MCF 10A (cell line): ENCODE results near the gene CUL3. TPM values are rescaled to one million over a fixed set of nuclear protein-coding genes. Genes with fewer than 3 reads are reported as not detected.
"Not testable (repeated sequence)": the region's sequence is repeated elsewhere in the genome, so short reads cannot be mapped to it uniquely, and the experiment has no call there.

ENCODE experiments used
- BruUV-seq: library from RNA; stranded (reverse); fragments of 400-500 nt; replicated peaks from 2 replicates; lab custom pipeline; 2021; lab: Mats Ljungman, UMichigan
- CTCF ChIA-PET: fragments of 300-600 bp; sonication (Branson Sonifier 250); formaldehyde crosslinking; extraction: SDS; loops from one replicate; lab custom pipeline; 2021; ENCODE audit warnings: antibody characterized with exemption, inconsistent platforms; lab: Yijun Ruan, JAX
- POLR2A ChIA-PET: fragments of 300-600, 350-650 bp; sonication (Branson Sonifier 250); formaldehyde crosslinking; extraction: SDS; loops from one replicate; lab custom pipeline; 2020; ENCODE audit warnings: antibody characterized with exemption, inconsistent platforms; lab: Yijun Ruan, JAX
- DNase-seq: peaks from one replicate; pipeline ENCODE4 v3.0.0-alpha.2; 2018; ENCODE audit not compliant: unreplicated experiment
- H3K27ac Mint-ChIP-seq: one replicate; pipeline ENCODE4 v1.8.0; 2022; ENCODE audit warnings: mild to moderate bottlenecking, low read depth, mixed read lengths; ENCODE audit not compliant: unreplicated experiment
- H3K27me3 Mint-ChIP-seq: one replicate; pipeline ENCODE4 v1.8.0; 2022; ENCODE audit warnings: mixed read lengths; ENCODE audit not compliant: insufficient read depth, unreplicated experiment
- H3K36me3 Mint-ChIP-seq: one replicate; pipeline ENCODE4 v1.8.0; 2022; ENCODE audit warnings: mild to moderate bottlenecking, moderate library complexity, mixed read lengths; ENCODE audit not compliant: insufficient read depth, unreplicated experiment
- H3K4me1 Mint-ChIP-seq: one replicate; pipeline ENCODE4 v1.8.0; 2022; ENCODE audit warnings: mixed read lengths; ENCODE audit not compliant: insufficient read depth, unreplicated experiment
- H3K4me3 Mint-ChIP-seq: one replicate; pipeline ENCODE4 v1.8.0; 2022; ENCODE audit warnings: mild to moderate bottlenecking, moderate library complexity, mixed read lengths; ENCODE audit not compliant: unreplicated experiment
- H3K9me3 Mint-ChIP-seq: one replicate; pipeline ENCODE4 v1.8.0; 2022; ENCODE audit warnings: mixed read lengths; ENCODE audit not compliant: unreplicated experiment
- intact Hi-C: fragments of 100-400 bp; cut with micrococcal nuclease; formaldehyde crosslinking; loops from 2 replicates; pipeline ENCODE4 v1.14.1; 2022
- total RNA-seq: library from RNA; stranded (reverse); gene quantifications from 2 replicates; pipeline ENCODE4 v1.2.3, GENCODE V29; 2022
- TF ChIP-seq, protein P1 (sequence below): fragments of 200-600 bp; IDR thresholded peaks from one replicate; pipeline ENCODE4 v1.8.0; 2022; ENCODE audit warnings: antibody characterized with exemption, mild to moderate bottlenecking; ENCODE audit not compliant: unreplicated experiment

Gene CUL3
- total RNA-seq, 1 experiment from 2014 or later = 65.5 TPM

DNA sequence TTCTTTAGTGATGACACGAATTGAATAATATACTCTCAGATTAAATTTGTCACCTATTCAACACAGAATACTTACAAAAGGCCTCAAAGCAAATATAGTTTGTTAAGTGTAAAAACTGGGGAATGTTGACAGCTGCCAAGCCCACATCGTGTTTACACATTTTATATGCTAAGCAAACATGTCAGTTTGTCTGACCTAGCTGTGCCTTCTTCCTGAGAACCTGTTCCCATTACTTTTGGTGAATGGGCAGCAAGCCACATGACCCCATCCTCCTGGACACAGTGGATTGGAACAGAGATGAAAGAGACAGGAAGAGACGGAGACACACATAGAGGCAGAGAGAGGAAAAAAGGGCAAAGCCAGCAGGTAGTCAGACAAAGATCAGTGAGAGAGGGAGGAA, 22.9 kb upstream of the CUL3 start:
- ChIA-PET CTCF (interaction anchor here (0.7 kb wide), 1 partner anchor 52 kb away, joined by 3 read pairs; no protein-coding TSS in a partner anchor), POLR2A (interaction anchor here (1.4 kb wide), 1 partner anchor 23 kb away, joined by 3 read pairs; the partner anchor contains the start of gene CUL3)
- no TSS peak for BruUV-seq
- Mint-ChIP-seq H3K36me3 (no peaks in the 10 kb centered on the region), H3K9me3 (no peaks in the 10 kb centered on the region), H3K27me3 (no peaks in the 10 kb centered on the region), H3K27ac (no peak overlapping the region), H3K4me3 (no peak overlapping the region), H3K4me1 (no peaks in the 10 kb centered on the region)
- intact Hi-C loops = no loop called here
- DNase-seq = no peak
- TF ChIP-seq, protein P1, sequence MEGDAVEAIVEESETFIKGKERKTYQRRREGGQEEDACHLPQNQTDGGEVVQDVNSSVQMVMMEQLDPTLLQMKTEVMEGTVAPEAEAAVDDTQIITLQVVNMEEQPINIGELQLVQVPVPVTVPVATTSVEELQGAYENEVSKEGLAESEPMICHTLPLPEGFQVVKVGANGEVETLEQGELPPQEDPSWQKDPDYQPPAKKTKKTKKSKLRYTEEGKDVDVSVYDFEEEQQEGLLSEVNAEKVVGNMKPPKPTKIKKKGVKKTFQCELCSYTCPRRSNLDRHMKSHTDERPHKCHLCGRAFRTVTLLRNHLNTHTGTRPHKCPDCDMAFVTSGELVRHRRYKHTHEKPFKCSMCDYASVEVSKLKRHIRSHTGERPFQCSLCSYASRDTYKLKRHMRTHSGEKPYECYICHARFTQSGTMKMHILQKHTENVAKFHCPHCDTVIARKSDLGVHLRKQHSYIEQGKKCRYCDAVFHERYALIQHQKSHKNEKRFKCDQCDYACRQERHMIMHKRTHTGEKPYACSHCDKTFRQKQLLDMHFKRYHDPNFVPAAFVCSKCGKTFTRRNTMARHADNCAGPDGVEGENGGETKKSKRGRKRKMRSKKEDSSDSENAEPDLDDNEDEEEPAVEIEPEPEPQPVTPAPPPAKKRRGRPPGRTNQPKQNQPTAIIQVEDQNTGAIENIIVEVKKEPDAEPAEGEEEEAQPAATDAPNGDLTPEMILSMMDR = no peak

DNA sequence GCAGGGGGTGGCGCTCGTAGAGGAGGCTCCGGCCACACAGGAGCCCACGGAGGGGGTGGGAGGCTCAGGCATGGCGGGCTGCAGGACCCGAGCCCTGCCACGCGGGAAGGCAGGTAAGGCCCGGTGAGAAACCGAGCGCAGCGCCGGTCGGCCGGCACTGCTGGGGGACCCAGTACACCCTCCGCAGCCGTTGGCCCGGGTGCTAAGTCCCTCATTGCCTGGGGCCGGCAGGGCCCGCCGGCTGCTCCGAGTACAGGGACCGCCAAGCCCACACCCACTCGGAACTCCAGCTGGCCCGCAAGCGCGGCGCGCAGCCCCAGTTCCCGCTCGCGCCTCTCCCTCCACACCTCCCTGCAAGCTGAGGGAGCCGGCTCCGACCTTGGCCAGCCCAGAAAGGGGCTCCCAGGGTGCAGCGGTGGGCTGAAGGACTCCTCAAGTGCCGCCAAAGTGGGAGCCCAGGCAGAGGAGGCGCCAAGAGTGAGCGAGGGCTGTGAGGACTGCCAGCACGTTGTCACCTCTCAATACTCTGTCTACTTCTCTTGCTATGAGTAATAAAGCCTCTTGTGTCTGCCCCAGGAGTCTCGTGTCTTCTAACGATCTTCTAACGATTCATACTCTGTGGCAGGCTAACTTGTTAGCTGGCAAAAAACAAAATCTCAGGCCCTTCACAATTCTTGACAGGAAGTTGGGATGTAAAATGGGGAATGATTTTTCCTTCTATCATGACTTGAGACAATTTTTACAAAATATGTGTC, 18.8 kb upstream of the CUL3 start:
- H3K9me3 Mint-ChIP-seq, BruUV-seq, H3K4me1 Mint-ChIP-seq, H3K27me3 Mint-ChIP-seq, H3K4me3 Mint-ChIP-seq, H3K36me3 Mint-ChIP-seq, intact Hi-C loops, H3K27ac Mint-ChIP-seq, DNase-seq, POLR2A ChIA-PET: not testable (repeated sequence)
- CTCF ChIA-PET = interaction anchor here (0.6 kb wide), 2 partner anchors 84 to 1798 kb away, joined by 3 read pairs; no protein-coding TSS in a partner anchor

DNA sequence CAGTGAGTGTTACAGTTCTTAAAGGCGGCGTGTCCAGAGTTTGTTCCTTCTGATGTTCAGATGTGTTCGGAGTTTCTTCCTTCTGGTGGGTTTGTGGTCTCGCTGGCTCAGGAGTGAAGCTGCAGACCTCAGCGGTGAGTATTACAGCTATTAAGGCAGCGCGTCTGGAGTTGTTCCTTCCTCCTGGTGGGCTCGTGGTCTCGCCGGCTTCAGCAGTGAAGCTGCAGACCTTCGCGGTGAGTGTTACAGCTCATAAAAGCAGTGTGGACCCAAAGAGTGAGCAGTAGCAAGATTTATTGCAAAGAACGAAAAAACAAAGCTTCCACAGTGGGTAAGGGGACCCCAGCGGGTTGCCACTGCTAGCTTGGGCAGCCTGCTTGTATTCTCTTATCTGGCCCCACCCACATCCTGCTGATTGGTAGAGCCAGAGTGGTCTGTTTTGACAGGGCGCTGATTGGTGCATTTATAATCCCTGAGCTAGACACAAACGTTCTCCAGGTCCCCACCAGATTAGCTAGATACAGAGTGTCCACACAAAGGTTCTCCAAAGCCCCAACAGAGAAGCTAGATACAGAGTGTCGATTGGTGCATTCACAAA, 17.7 kb upstream of the CUL3 start:
- H3K9me3 Mint-ChIP-seq, intact Hi-C loops: not testable (repeated sequence)
- CTCF ChIA-PET = interaction anchor here (0.6 kb wide), 1 partner anchor 85 kb away, joined by 3 read pairs; no protein-coding TSS in a partner anchor

DNA sequence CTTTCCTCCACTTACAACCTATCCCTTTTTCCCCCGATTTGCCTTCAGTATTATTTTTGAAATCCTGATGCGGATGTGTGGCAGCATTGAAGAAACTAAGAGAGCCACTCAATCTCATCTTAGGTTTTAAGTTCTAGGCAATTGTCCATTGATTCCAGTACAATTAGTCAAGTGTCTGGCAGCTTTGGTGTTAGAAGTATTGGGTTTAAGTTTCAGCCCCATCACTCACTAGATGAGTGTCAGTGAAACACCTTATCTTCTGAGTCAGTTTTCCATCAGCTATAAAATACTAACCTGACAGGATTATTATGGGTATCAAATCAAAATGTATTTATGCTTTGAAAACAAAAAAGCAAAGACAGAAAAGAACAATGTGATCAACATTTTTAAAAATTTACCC, 16.8 kb upstream of the CUL3 start:
- no peak for DNase-seq
- ChIA-PET POLR2A (interaction anchor here (0.6 to 1.5 kb wide), 2 partner anchors 13 to 636 kb away, joined by 3 read pairs; no protein-coding TSS in a partner anchor), CTCF (interaction anchor here (0.6 to 1.1 kb wide), 2 partner anchors 44 to 49 kb away, joined by 3 to 4 read pairs; no protein-coding TSS in a partner anchor)
- intact Hi-C loops = no loop called here
- H3K4me3 Mint-ChIP-seq = no peak overlapping the region
- TF ChIP-seq, protein P1 = no peak
- no peaks in the 10 kb centered on the region for H3K9me3 Mint-ChIP-seq
- H3K27me3 Mint-ChIP-seq = no peaks in the 10 kb centered on the region
- H3K36me3 Mint-ChIP-seq = no peaks in the 10 kb centered on the region
- BruUV-seq = no TSS peak
- no peaks in the 10 kb centered on the region for H3K4me1 Mint-ChIP-seq
- H3K27ac Mint-ChIP-seq = no peak overlapping the region

More for the DNA sequence above, 17.7 kb upstream of the CUL3 start:
- H3K4me1 Mint-ChIP-seq, H3K4me3 Mint-ChIP-seq, H3K36me3 Mint-ChIP-seq, DNase-seq, POLR2A ChIA-PET, H3K27me3 Mint-ChIP-seq, H3K27ac Mint-ChIP-seq, BruUV-seq: not testable (repeated sequence)

DNA sequence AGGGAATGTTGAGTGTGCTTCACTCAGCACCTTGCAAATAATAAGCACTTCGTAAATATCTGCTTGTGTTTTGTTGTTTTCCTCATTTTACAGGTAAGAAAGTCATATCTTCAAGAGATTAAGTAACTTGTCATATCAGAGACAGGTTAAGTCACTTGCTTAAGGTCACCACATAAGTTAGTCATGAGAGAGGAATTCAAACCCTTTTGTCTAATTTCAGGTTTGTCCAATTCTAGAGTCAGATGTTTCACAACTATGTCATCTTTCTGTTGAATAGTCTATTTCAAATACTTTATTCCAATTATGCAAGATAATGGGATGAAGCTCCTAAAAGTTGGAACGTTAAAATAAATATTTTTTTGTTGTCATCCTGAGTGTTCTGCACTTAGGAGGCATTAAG, 13.5 kb upstream of the CUL3 start:
- ChIA-PET CTCF (no interaction called here), POLR2A (interaction anchor here (1.1 kb wide), 1 partner anchor 13 kb away, joined by 10 read pairs; the partner anchor contains the start of gene CUL3)
- TF ChIP-seq, protein P1 = no peak
- H3K27ac Mint-ChIP-seq = no peak overlapping the region
- no peak overlapping the region for H3K4me3 Mint-ChIP-seq
- intact Hi-C loops = no loop called here
- DNase-seq = no peak
- no peaks in the 10 kb centered on the region for H3K4me1 Mint-ChIP-seq
- H3K36me3 Mint-ChIP-seq = no peaks in the 10 kb centered on the region
- BruUV-seq = no TSS peak
- H3K27me3 Mint-ChIP-seq = no peaks in the 10 kb centered on the region
- no peaks in the 10 kb centered on the region for H3K9me3 Mint-ChIP-seq
